ENCODE data around the gene WRNIP1. TPM values are rescaled to one million over a fixed set of nuclear protein-coding genes. Genes with fewer than 3 reads are reported as not detected.
A peak's percentile ranks its signal among the peaks of the same experiment; 100 is the strongest.

Gene WRNIP1
- total and polyA plus RNA-seq, 10 of the 15 experiments (the other 5 are each of a cell fraction or from before 2014, with no cell fraction given) = 9.3 to 30.5 (median 24.3) TPM

DNA sequence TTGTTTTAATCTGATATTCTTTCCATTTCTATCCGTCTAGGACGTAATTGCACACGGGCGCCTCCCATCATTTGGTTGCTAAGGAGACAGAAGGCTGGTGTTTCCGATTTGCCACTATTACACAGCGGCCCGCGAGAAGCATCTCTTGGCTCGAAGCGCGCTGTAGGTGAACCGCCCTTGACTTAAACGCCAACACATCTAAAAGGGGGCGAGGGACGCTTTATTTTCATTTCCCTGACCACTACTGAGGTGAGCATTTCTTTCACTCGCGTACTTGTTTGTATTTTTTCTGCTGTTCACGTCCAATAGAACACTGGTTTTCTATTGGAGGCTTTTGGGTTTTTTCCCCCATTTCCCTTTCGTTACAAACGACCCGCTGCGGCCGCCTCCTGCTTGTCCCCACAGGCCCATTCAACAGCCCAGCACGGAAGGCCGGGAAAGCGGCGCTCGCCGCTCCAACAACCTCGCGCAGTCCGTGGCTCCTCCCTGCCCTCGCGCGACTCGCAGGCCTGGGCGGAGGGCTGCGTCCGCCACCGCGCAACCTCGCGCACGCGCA is 505 bp upstream of the WRNIP1 start (continued):
- TF ChIP-seq, protein P1, sequence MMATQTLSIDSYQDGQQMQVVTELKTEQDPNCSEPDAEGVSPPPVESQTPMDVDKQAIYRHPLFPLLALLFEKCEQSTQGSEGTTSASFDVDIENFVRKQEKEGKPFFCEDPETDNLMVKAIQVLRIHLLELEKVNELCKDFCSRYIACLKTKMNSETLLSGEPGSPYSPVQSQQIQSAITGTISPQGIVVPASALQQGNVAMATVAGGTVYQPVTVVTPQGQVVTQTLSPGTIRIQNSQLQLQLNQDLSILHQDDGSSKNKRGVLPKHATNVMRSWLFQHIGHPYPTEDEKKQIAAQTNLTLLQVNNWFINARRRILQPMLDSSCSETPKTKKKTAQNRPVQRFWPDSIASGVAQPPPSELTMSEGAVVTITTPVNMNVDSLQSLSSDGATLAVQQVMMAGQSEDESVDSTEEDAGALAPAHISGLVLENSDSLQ (IDR thresholded peaks at IDR 0.05) = peak; percentile 20; the same call in 1 of the 2 replicates
- TF ChIP-seq, protein P2, sequence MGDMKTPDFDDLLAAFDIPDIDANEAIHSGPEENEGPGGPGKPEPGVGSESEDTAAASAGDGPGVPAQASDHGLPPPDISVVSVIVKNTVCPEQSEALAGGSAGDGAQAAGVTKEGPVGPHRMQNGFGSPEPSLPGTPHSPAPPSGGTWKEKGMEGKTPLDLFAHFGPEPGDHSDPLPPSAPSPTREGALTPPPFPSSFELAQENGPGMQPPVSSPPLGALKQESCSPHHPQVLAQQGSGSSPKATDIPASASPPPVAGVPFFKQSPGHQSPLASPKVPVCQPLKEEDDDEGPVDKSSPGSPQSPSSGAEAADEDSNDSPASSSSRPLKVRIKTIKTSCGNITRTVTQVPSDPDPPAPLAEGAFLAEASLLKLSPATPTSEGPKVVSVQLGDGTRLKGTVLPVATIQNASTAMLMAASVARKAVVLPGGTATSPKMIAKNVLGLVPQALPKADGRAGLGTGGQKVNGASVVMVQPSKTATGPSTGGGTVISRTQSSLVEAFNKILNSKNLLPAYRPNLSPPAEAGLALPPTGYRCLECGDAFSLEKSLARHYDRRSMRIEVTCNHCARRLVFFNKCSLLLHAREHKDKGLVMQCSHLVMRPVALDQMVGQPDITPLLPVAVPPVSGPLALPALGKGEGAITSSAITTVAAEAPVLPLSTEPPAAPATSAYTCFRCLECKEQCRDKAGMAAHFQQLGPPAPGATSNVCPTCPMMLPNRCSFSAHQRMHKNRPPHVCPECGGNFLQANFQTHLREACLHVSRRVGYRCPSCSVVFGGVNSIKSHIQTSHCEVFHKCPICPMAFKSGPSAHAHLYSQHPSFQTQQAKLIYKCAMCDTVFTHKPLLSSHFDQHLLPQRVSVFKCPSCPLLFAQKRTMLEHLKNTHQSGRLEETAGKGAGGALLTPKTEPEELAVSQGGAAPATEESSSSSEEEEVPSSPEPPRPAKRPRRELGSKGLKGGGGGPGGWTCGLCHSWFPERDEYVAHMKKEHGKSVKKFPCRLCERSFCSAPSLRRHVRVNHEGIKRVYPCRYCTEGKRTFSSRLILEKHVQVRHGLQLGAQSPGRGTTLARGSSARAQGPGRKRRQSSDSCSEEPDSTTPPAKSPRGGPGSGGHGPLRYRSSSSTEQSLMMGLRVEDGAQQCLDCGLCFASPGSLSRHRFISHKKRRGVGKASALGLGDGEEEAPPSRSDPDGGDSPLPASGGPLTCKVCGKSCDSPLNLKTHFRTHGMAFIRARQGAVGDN (IDR thresholded peaks at IDR 0.05) = peak; percentile 24; the same call in 1 of the 2 replicates
- no peak for TF ChIP-seq CEBPB (IDR thresholded peaks at IDR 0.05; ENCODE audit: borderline replicate concordance in 1 of 2, low read depth in 2 of 2, low read length in 2 of 2)
- peak; percentile 32; the same call in 1 of the 2 replicates for TF ChIP-seq PML (IDR thresholded peaks at IDR 0.05; ENCODE audit: low read length)
- TF ChIP-seq ATF7 (IDR thresholded peaks at IDR 0.05; ENCODE audit: low read depth) = 0 out of 2 replicates have a peak, but pooled peaks have one; percentile 24
- peak; percentile 65; the same call in 1 of the 2 replicates for TF ChIP-seq TAF1 (IDR thresholded peaks at IDR 0.05; ENCODE audit: borderline replicate concordance, low read depth, low read length)
- no peak for TF ChIP-seq CBX5 (IDR thresholded peaks at IDR 0.05; ENCODE audit: low read depth)
- TF ChIP-seq, protein P3, sequence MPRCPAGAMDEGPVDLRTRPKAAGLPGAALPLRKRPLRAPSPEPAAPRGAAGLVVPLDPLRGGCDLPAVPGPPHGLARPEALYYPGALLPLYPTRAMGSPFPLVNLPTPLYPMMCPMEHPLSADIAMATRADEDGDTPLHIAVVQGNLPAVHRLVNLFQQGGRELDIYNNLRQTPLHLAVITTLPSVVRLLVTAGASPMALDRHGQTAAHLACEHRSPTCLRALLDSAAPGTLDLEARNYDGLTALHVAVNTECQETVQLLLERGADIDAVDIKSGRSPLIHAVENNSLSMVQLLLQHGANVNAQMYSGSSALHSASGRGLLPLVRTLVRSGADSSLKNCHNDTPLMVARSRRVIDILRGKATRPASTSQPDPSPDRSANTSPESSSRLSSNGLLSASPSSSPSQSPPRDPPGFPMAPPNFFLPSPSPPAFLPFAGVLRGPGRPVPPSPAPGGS (IDR thresholded peaks at IDR 0.05; ENCODE audit: borderline replicate concordance, insufficient read depth, low read depth, low read length, poor library complexity, severe bottlenecking) = no peak
- no peak for TF ChIP-seq NBN (IDR thresholded peaks at IDR 0.05)
- TF ChIP-seq, protein P4, sequence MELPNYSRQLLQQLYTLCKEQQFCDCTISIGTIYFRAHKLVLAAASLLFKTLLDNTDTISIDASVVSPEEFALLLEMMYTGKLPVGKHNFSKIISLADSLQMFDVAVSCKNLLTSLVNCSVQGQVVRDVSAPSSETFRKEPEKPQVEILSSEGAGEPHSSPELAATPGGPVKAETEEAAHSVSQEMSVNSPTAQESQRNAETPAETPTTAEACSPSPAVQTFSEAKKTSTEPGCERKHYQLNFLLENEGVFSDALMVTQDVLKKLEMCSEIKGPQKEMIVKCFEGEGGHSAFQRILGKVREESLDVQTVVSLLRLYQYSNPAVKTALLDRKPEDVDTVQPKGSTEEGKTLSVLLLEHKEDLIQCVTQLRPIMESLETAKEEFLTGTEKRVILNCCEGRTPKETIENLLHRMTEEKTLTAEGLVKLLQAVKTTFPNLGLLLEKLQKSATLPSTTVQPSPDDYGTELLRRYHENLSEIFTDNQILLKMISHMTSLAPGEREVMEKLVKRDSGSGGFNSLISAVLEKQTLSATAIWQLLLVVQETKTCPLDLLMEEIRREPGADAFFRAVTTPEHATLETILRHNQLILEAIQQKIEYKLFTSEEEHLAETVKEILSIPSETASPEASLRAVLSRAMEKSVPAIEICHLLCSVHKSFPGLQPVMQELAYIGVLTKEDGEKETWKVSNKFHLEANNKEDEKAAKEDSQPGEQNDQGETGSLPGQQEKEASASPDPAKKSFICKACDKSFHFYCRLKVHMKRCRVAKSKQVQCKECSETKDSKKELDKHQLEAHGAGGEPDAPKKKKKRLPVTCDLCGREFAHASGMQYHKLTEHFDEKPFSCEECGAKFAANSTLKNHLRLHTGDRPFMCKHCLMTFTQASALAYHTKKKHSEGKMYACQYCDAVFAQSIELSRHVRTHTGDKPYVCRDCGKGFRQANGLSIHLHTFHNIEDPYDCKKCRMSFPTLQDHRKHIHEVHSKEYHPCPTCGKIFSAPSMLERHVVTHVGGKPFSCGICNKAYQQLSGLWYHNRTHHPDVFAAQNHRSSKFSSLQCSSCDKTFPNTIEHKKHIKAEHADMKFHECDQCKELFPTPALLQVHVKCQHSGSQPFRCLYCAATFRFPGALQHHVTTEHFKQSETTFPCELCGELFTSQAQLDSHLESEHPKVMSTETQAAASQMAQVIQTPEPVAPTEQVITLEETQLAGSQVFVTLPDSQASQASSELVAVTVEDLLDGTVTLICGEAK (IDR thresholded peaks at IDR 0.05; ENCODE audit: borderline replicate concordance) = peak; percentile 13; the same call in 1 of the 2 replicates
- peak; percentile 70; the same call in 1 of the 2 replicates for TF ChIP-seq BRCA1 (IDR thresholded peaks at IDR 0.05; ENCODE audit: low read depth, low read length)
- 0 out of 2 replicates have a peak, but pooled peaks have one; percentile 56 for TF ChIP-seq BMI1 (IDR thresholded peaks at IDR 0.05; ENCODE audit: borderline replicate concordance)
- peak; percentile 60; the same call in 1 of the 2 replicates for TF ChIP-seq POLR2AphosphoS2 (IDR thresholded peaks at IDR 0.05; ENCODE audit: low read depth, low read length)
- peak; percentile 72 for TF ChIP-seq CBFB (IDR thresholded peaks at IDR 0.05; ENCODE audit: low read depth)
- peak; percentile 80 for TF ChIP-seq POLR2AphosphoS5 (IDR thresholded peaks at IDR 0.05; ENCODE audit: low read length)
- no peak for TF ChIP-seq IKZF1 (conservative IDR thresholded peaks at IDR 0.05)
- TF ChIP-seq, protein P5, sequence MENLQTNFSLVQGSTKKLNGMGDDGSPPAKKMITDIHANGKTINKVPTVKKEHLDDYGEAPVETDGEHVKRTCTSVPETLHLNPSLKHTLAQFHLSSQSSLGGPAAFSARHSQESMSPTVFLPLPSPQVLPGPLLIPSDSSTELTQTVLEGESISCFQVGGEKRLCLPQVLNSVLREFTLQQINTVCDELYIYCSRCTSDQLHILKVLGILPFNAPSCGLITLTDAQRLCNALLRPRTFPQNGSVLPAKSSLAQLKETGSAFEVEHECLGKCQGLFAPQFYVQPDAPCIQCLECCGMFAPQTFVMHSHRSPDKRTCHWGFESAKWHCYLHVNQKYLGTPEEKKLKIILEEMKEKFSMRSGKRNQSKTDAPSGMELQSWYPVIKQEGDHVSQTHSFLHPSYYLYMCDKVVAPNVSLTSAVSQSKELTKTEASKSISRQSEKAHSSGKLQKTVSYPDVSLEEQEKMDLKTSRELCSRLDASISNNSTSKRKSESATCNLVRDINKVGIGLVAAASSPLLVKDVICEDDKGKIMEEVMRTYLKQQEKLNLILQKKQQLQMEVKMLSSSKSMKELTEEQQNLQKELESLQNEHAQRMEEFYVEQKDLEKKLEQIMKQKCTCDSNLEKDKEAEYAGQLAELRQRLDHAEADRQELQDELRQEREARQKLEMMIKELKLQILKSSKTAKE (IDR thresholded peaks at IDR 0.05; ENCODE audit: low read depth, poor library complexity, severe bottlenecking) = no peak

Data from GM12878 (cell line).